Fibroblast of villous mesenchyme (primary cell): ENCODE measurements around the gene CYLD. TPM values are rescaled to one million over a fixed set of nuclear protein-coding genes. Genes with fewer than 3 reads are reported as not detected.

Source experiments
- DNase-seq: peaks from one replicate; pipeline ENCODE4 v3.0.0-alpha.2; 2010; ENCODE audit warnings: low read depth
- H3K4me3 ChIP-seq: 2 replicates; pipeline ENCODE4 v1.5.1; 2011; ENCODE audit warnings: low read depth, mild to moderate bottlenecking, low read length
- small RNA-seq: library from RNA; depleted of rRNA; stranded (forward); fragments of <200 nt; gene quantifications from one replicate; pipeline ENCODE3, GENCODE V24; 2012
- total RNA-seq: library from RNA; depleted of rRNA; stranded (reverse); fragments of >200 nt; gene quantifications from 2 replicates; pipeline ENCODE4 v1.2.3, GENCODE V29; 2012
- TF ChIP-seq, protein P1 (sequence below): IDR thresholded peaks from 2 replicates; pipeline ENCODE4 v1.5.1; 2012; ENCODE audit warnings: low read depth, mild to moderate bottlenecking, low read length; ENCODE audit not compliant: insufficient read depth

The CYLD gene
- total RNA-seq, 1 donor, result 67.8 TPM

- no peak overlapping the region for H3K4me3 ChIP-seq
- TF ChIP-seq, protein P1, sequence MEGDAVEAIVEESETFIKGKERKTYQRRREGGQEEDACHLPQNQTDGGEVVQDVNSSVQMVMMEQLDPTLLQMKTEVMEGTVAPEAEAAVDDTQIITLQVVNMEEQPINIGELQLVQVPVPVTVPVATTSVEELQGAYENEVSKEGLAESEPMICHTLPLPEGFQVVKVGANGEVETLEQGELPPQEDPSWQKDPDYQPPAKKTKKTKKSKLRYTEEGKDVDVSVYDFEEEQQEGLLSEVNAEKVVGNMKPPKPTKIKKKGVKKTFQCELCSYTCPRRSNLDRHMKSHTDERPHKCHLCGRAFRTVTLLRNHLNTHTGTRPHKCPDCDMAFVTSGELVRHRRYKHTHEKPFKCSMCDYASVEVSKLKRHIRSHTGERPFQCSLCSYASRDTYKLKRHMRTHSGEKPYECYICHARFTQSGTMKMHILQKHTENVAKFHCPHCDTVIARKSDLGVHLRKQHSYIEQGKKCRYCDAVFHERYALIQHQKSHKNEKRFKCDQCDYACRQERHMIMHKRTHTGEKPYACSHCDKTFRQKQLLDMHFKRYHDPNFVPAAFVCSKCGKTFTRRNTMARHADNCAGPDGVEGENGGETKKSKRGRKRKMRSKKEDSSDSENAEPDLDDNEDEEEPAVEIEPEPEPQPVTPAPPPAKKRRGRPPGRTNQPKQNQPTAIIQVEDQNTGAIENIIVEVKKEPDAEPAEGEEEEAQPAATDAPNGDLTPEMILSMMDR, result no peak
- DNase-seq, result no peak
Measured at GRCh38 chr16:50844840-50845239, 103.0 kb downstream of the CYLD start.

- no peak for DNase-seq
- no peak overlapping the region for H3K4me3 ChIP-seq
- TF ChIP-seq, protein P1, result no peak
Measured at GRCh38 chr16:50845296-50845695, 103.4 kb downstream of the CYLD start.

DNA sequence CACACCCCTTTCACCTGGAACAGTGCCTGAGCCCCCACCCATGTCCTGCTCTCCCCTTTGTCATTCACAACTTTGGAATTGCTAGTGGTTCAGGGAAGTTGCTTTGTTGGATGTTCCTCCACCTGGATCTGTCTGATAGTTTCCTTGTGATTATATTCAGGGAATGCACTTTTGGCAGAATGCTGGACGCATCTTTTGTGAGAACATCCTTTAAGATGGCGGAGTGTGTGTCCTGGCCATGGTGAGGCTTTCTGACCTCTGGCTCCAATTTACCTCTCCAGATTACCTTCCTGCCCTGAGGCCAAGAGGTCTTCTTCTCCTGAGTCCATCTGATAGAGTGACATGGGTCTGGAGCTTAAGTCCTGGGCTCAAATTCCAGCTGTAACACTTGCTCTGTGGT lies 104.6 kb downstream of the CYLD start:
- no peak overlapping the region for H3K4me3 ChIP-seq
- no peak for DNase-seq
- TF ChIP-seq, protein P1, result no peak

DNA sequence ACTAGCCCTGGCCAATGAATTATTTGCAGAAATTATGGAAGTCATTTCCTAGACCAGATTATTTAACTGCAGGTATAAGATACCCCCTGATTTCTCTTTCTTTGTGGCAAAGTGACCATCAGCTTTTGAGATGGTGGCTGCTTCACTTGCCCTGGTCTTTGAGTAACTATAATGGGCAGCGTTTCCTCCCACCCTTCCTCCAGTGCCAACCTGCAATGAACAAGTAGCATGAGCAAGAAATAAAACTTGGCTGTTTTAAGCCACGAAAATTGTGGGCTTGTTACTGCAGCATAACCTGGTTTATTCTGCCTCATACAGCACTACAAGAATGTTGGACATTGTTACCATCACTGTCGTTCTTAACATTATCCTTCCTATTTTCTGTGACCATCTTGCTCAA lies 105.3 kb downstream of the CYLD start:
- H3K4me3 ChIP-seq, result no peak overlapping the region
- TF ChIP-seq, protein P1, result no peak
- no peak for DNase-seq

DNA sequence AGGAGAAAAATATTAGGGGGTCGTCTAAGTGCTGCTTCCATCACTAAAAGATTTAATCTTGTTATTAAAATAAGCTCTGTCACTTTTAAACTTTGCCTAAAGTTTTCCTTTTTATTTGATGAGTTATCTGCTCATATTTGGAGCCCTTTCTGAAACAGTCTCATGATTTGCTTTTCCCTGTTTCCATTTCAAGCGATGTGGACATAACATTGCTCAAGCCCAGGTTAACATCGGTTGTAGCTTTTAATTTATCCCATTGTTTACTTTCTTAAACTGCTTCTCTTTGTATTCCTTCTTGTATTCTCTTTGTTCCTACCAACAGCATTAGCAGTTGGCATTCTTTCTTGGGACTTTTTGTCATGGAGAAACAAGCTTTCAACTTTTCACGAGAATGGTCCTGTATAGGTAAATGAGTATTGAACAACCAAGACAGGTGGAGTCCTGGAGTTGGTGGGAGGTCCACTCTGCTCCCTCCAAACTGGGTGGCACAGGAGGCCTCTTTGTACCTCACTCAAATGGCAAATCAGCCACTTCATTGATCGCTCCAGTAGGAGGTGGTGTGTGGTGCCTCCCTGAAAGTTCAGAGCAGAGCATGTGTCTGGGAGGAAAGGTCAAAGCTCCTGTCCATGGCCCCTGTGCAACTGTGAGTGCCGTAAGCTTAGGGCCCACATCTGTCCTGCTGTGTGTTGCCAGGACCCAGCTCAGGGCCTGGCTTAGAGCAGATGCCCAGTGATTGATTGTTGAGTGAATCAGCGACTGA lies 107.0 kb downstream of the CYLD start:
- TF ChIP-seq, protein P1, result no peak
- DNase-seq, result no peak
- H3K4me3 ChIP-seq, result no peak overlapping the region

Small RNA genes within 50 kb of the gene (small RNA-seq; reads per million reads assigned to genes)
- not detected for gene MIR3181

Other genes with a start within 250 kb of the CYLD start
- under 0.01 TPM in 1 of 2 replicates, not detected in the other for gene NKD1, start 193.7 kb upstream of the CYLD start, total RNA-seq
- gene SNX20, start 60.8 kb upstream of the CYLD start, total RNA-seq, result not detected in 2 replicates
- not detected in 2 replicates for gene NOD2, start 48.5 kb upstream of the CYLD start, total RNA-seq